NK-92 treated with Interleukin-12 subunit alpha and Interleukin-12 subunit beta, amount 100 ng/mL, for 24 hours (cell line): Measurements from ENCODE around the gene PAN2.
"Not testable (repeated sequence)": the region's sequence is repeated elsewhere in the genome, so short reads cannot be mapped to it uniquely, and the experiment has no call there.

ENCODE experiments used
- DNase-seq: peaks from one replicate; lab custom pipeline; 2025; lab: John Stamatoyannopoulos, UW

PAN2 gene

GRCh38 chr12:56304872-56305590, 28.8 kb downstream of the PAN2 start:
- DNase-seq = no peak

- no peak for DNase-seq
Observed at GRCh38 chr12:56304276-56304675, 29.5 kb downstream of the PAN2 start.

- DNase-seq = no peak
Observed at GRCh38 chr12:56300644-56301464, 32.9 kb downstream of the PAN2 start.

GRCh38 chr12:56299853-56300643, 33.8 kb downstream of the PAN2 start, which contains the start of gene CS:
Gene CS, minus strand, starts transcription at chr12:56300330. Its CDS starts 129 bp downstream, at chr12:56300201.
- peak; percentile 96 for DNase-seq

- DNase-seq = no peak
Observed at GRCh38 chr12:56299308-56299852, 34.4 kb downstream of the PAN2 start.

GRCh38 chr12:56298828-56299227, 35.0 kb downstream of the PAN2 start:
- no peak for DNase-seq

- DNase-seq = no peak
Observed at GRCh38 chr12:56297400-56297799, 36.4 kb downstream of the PAN2 start.

- DNase-seq = no peak
Observed at GRCh38 chr12:56296295-56296694, 37.5 kb downstream of the PAN2 start.

GRCh38 chr12:56293795-56294194, 40.0 kb downstream of the PAN2 start:
- no peak for DNase-seq

GRCh38 chr12:56288705-56289387, 45.0 kb downstream of the PAN2 start:
- no peak for DNase-seq

- DNase-seq = no peak
Observed at GRCh38 chr12:56286044-56286830, 47.6 kb downstream of the PAN2 start.

GRCh38 chr12:56284263-56284662, 49.5 kb downstream of the PAN2 start:
- not testable (repeated sequence) for DNase-seq

GRCh38 chr12:56282579-56282978, 51.2 kb downstream of the PAN2 start:
- no peak for DNase-seq

- no peak for DNase-seq
Observed at GRCh38 chr12:56282030-56282429, 51.8 kb downstream of the PAN2 start.

GRCh38 chr12:56280849-56281248, 53.0 kb downstream of the PAN2 start:
- no peak for DNase-seq

- DNase-seq = no peak
Observed at GRCh38 chr12:56278905-56279304, 54.9 kb downstream of the PAN2 start.

- no peak for DNase-seq
Observed at GRCh38 chr12:56274299-56274698, 59.5 kb downstream of the PAN2 start.

GRCh38 chr12:56272468-56272867, 61.3 kb downstream of the PAN2 start:
- not testable (repeated sequence) for DNase-seq

GRCh38 chr12:56271031-56271430, 62.8 kb downstream of the PAN2 start:
- DNase-seq = no peak

- DNase-seq = no peak
Observed at GRCh38 chr12:56267443-56268071, 66.2 kb downstream of the PAN2 start.
